Anterior cingulate cortex (tissue), 58 donors: Measurements from ENCODE around the gene SENP7.
"Not testable (repeated sequence)": the region's sequence is repeated elsewhere in the genome, so short reads cannot be mapped to it uniquely, and the experiment has no call there.

ENCODE experiments used
- DNase-seq, 58 donors: peaks; one replicate each; lab custom pipeline; 2025; lab: John Stamatoyannopoulos, UW

Gene SENP7, protein sequence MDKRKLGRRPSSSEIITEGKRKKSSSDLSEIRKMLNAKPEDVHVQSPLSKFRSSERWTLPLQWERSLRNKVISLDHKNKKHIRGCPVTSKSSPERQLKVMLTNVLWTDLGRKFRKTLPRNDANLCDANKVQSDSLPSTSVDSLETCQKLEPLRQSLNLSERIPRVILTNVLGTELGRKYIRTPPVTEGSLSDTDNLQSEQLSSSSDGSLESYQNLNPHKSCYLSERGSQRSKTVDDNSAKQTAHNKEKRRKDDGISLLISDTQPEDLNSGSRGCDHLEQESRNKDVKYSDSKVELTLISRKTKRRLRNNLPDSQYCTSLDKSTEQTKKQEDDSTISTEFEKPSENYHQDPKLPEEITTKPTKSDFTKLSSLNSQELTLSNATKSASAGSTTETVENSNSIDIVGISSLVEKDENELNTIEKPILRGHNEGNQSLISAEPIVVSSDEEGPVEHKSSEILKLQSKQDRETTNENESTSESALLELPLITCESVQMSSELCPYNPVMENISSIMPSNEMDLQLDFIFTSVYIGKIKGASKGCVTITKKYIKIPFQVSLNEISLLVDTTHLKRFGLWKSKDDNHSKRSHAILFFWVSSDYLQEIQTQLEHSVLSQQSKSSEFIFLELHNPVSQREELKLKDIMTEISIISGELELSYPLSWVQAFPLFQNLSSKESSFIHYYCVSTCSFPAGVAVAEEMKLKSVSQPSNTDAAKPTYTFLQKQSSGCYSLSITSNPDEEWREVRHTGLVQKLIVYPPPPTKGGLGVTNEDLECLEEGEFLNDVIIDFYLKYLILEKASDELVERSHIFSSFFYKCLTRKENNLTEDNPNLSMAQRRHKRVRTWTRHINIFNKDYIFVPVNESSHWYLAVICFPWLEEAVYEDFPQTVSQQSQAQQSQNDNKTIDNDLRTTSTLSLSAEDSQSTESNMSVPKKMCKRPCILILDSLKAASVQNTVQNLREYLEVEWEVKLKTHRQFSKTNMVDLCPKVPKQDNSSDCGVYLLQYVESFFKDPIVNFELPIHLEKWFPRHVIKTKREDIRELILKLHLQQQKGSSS

DNA sequence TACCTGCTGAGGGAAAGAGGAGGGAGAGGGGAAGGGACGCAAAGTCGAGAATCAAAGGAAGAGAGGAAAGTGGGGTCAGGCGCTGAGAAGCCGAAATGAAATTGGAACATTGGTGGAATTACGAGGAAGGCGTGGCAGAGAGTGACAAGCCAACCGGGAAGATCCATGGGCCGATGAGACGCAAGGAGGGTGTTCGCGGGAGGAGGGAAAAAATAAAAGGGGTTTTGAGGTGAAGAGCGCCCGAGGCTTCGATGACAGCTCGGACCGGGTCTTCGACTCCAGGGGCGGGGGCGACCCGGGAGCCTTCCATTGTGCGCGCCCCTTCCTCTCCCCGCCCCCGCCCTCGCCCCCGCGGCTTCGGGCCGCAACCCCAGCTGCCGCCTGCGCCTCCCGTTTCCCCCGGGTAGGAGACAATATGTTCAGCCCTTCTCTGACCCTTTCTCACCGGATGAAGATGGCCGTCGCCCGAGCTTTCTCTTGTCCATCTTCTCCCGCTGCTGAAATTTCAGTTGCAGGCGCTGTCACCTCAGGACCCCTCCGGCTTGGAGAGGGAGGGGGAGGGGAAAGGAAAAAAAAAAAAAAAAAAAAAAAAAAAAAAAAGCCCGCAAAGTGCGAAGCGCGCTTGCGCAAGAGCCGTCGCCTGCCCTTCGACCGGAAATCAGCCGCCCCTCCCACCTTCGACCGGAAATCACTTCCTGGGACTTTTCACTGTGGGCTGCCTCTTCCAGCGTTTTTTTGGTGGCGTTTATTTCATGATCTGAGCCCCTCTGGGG is at the start of gene SENP7:
Gene SENP7 (minus strand): TSS at position 567 of the 773 bp plus-strand sequence. CDS start 82 bp downstream, at position 485.
- DNase-seq: peak in 57 of 58 donors; percentile 14 to 87 (median 68)

DNA sequence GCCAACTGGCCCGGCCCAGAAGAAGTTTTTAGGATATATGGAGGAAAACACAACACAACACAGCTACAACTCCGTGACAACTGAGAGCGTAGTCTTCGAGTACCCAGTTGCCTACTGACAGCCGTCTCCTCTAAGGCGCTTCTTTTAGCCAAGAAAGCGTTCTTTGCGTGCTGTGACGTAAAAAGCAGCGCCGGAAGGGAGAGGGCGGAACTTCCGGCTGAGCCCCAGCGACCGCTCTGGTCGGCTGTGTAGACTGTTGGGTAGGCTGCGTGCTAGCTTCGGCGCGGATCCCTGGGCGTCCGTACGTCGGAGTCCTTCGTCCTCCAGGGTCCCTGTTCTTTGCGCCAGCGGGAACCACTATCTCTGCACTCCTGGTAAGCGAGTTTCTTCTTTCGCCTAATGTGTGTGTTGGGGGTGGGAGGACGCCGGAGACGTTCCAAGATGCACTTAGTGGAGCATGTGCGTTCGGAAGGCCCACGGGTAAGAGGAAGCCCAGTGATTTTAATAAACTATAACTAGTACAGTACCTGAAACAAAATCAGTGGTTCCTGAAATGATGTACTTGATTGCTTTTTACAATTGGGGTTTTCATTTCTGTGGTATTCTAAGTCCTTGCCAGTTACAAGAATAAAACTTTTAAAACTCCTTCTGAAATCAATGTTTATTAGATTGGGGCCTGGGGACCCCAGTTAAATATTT is 48.8 kb upstream of the SENP7 start, which contains the start of gene TRMT10C:
Gene TRMT10C (plus strand): TSS at position 239 of the 699 bp plus-strand sequence. CDS start 2,914 bp downstream, outside the sequence.
- peak; percentile 39 to 95 (median 85) for DNase-seq

DNA sequence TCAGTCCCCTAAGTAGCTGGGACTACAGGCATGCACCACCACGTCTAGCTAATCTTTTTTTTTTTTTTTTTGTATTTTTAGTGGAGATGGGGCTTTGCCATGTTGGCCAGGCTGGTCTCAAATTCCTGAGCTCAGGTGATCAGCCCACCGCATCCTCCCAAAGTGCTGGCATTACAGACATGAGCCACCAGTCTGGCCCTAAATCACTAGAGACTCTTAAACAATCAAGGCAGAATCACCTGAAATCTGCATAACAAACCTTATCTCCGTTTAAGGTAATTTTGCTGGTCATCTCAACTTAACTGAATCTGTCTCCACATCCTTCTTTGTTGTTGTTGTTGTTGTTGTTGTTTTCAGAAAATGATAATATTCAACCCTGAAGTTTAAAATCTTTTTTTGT is 43.1 kb upstream of the SENP7 start:
- DNase-seq: no peak

DNA sequence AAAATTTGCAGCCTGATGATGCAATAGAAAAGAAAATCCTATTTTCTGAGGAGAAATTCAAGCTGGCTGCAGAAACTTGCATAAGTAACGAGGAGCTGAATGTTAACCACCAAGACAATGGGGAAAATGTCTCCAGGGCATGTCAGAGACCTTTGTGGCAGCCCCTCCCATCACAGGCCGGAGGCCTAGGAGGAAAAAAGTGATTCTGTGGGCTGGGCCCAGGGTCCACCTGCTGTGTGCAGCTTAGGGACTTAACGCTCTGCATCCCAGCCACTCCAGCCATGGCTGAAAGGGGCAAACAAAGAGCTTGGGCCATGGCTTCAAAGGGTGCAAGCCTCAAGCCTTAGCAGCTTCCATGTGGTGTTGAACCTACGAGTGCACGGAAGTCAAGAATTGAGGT is 40.4 kb upstream of the SENP7 start:
- not testable (repeated sequence) for DNase-seq

DNA sequence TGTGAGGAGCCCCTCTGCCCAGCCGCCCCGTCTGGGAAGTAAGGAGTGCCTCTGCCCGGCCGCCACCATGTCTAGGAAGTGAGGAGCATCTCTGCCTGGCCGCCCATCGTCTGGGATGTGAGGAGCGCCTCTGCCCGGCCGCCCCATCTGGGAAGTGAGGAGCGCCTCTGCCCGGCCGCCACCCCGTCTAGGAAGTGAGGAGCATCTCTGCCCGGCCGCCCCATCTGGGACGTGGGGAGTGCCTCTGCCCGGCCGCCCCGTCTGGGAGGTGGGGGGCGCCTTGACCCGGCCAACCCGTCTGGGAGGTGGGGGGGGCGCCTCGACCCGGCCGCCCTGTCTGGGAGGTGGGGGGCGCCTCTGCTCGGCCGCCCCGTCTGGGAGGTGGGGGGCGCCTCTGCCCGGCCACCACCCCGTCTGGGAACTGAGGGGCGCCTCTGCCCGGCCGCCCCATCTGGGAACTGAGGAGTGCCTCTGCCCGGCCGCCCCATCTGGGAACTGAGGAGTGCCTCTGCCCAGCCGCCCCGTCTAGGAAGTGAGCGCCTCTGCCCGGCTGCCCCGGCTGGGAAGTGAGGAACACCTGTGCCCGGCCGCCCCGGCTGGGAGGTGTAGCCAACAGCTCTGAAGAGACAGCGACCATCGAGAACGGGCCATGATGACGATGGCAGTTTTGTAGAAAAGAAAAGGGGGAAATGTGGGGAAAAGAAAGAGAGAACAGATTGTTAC is 38.5 kb upstream of the SENP7 start:
- not testable (repeated sequence) for DNase-seq

DNA sequence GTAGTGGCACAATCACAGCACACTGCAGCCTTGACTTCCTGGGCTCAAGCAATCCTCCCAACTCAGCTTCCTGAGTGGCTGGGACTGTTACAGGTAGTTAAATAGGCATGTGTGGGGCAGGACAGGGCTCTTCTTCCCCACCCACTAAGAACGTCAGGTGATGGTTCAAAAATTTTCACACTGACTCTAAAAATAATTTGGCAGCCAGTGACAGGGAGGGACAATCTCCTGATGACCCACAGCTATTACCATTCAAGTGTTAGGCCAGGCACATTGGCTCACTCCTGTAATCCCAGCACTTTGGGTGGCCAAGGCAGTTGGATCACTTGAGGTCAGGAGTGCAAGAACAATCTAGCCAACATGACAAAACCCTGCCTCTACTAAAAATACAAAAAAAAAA is 36.5 kb upstream of the SENP7 start:
- DNase-seq: no peak

DNA sequence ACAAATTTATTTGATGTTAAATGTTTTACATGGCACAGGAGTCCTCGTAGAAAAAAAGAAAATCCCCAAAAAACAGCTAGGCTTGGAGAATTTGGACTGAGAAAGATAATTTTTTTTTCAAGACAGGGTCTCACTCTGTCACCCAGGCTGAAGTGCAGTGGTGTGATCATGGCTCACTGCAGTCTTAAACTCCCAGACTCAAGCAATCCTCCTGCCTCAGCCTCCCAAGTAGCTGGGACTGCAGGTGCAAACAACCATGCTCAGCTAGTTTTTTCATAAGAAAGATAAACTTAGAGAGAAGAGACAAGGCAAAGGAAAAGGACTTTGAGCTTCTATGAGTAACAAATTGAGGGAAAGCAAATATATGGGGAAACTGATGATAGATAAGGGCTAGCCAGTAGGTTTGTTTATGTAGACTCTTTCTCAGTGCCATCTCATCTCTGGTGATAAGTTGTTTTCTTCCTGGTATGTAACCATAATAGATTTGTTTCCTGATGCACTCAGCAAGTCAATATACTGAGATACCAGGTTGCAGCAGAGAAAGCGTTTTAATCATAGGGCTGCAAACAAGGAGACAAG is 35.6 kb upstream of the SENP7 start:
- no peak for DNase-seq

DNA sequence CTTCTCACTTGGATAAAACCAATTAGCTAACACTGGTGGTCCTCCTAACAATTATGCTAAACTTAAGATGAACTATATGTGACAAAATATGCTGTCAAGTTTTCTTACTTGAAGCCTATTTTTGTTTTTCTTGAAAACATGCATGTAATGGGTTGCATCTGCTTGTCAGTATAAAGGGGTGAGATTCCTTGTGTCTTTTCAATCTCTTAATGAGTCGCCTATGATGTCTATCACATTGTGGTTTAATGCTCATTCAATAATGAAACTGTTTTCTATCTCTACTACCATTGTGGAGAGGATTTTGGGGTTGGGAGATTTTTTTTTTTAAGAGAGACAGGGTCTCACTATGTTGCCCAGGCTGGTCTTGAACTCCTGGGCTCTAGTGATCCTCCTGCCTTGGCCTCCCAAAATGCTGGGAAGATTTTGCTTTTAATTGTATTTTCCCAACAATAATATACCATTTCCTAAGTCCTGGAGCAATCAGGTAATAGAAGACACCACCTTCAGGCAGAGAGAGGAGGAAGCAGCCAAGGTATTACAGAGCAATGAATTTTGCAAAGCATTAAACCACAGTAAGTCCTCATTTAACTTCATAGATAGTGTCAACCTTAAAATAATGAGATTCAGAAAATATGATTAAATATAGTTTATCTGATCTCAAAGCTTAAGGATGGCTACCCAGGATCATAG is 31.3 kb upstream of the SENP7 start:
- no peak for DNase-seq

DNA sequence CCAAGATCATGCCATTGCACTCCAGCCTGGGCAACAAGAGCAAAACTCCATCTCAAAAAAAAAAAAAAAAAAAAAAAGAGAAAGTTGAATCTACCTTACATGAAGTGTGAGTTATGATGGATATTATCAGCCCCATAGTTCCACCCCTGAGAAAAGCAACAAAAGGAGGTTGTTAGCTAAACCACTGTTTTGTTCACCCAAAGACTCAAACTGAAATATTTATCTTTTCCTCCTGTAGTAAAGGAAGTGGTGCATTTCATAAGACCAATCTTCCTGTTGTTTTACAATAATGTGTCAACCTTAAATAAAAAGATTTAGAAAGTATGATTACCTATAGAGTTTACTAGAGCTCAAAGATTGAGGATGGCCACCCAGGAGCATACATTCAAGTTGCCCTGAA is 29.9 kb upstream of the SENP7 start:
- no peak for DNase-seq

DNA sequence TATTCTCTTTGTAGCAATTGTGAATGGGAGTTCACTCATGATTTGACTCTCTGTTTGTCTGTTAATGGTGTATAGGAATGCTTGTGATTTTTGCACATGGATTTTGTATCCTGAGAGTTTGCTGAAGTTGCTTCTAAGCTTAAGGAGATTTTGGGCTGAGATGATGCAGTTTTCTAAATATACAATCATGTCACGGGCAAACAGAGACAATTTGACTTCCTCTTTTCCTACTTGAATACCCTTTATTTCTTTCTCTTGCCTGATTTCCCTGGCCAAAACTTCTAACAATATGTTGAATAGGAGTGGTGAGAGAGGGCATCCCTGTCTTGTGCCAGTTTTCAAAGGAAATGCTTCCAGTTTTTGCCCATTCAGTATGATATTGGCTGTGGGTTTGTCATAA is 23.9 kb upstream of the SENP7 start:
- DNase-seq: not testable (repeated sequence)

DNA sequence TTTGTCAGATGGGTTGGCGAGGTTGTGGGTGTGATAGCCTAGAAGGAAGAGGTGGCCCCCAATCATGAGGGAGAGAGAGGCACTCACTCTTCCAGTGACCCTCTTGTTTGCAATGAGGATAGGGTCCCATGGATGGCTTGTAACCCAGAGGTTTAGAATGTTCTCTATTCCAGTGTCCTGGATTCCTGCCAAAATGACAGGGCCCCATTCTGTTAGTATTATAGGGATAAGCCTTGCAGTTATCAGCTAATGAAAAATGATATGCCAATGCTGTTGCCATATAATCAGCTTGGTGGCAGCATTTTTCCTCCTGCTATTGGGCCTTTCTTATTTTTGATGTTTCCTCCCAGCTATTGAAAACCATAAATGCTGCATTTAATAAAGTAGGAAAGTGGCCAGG is 23.3 kb upstream of the SENP7 start:
- no peak for DNase-seq

DNA sequence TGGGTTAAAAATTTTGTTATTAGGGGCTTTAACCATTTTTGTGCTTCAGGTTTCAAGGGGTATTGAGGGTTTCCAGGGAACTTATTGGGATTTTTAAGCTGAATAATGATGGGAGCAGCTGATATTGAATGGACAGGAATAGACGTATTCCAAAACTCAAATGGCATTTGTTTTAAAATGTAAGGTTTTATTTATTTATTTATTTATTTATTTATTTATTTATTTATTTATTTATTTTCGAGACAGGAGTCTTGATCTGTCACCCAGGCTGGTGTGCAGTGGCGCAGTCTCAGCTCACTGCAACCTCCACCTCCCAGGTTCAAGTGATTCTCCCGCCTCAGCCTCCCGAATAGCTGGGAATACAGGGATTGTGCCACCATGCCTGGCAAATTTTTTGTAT is 22.2 kb upstream of the SENP7 start:
- no peak for DNase-seq

DNA sequence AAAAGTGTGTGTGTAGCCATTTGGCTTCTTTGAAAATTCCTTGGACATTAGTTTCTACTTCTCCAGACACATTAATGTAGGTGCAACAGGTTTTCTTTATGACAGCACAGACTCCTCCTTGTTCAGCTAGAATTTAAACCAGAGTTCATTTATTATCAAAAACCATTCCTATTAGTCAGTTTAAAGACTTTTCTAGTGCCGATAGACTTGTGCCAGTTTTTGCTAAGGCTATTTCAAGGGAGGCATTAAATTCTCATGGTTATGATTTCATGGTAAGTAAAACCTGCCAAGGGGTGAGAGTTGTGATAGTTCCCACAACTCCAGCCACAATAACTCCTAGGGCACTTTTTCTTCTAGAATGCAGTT is 20.6 kb upstream of the SENP7 start:
- DNase-seq: no peak

DNA sequence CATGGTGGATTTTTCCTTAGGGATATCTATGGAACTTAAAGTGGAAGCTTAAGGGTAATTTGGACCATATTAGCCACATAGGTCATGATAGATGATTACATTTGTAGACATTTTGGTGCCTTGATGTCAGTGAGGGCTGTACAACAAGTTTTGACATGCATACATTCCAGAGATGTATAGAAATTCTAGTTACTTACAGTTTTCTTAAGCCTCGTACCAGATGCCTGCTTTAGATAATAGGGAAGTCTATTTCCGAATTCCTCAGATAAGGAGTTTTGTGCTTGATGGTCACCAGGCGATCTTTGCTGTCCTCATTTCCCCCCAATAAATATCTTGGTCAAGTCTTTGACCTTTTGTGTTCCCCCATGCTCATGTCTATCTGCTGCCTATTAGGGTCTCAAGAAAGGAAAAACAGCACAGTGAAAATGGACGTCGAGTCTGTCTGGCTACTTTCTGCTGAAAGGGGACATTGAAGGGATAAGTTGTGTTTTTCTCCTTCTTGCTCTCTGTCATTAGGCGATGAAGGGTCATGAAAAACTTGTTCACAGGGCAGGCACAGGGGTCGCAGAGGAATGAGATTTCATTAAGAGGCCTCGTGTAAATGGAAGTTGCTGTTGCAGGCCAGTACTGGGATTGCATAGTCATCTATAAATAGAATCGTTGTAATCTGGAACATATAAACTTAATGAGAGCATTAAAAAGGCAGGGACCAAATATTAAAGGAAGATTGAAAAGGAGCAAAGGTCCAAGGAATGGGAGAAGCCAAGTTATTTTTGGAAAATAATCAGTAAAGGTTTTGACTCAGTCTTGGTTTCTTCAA is 20.0 kb upstream of the SENP7 start:
- no peak for DNase-seq

DNA sequence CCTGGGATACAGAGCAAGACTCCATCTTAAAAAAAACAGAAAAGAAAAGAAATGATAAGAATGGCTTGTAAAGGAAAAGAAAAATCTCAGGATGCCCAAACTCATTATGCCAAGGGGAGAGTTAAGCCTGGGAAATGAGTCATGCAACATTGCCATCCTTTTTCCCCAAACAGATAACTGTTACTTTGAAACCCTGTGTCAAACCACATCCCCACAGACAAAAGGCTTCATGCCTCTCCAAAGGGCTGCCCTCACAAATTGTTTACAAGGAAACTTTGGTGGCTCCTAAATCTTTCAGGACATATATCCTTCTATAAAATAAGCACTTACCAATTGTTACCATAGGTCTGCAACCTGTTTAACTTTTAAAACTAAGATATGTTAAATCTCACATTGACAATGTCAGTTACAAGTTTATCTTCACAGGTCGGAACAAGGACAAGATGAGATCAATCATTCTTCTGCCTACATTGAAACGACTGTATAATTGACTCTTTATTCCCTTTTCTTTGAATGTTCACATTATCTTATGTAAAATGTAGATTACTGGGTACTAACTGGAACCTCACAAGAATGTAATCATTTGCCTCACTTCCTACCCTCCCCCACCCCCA is 18.6 kb upstream of the SENP7 start:
- no peak for DNase-seq

DNA sequence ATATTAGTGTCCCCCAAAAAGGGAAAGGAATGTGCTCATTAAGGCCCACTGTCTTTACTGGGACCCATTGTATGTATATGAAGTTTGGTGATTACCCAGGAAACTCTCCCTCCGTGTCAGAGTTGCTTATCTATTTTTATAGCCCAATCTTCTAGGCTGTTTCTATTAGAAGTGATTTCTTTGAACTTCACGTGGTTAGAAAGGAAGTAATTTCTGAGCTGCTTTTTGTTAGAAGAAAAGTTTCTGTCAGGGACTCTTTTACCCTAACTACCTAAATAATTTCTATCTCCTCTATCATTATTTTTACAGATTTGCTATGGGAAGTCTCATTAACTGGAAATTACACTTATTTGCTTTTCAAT is 17.7 kb upstream of the SENP7 start:
- no peak for DNase-seq
